GM12873 (cell line): ENCODE results near the gene FOXRED2.

Experiments used
- CTCF ChIP-seq: IDR thresholded peaks from 2 replicates; pipeline ENCODE4 v1.5.1; 2012; ENCODE audit warnings: low read depth, mild to moderate bottlenecking, moderate library complexity, low read length, control low read depth; ENCODE audit not compliant: insufficient read depth; ENCODE audit errors: missing control alignments

The FOXRED2 gene

GRCh38 chr22:36455571-36456463, 51.0 kb downstream of the FOXRED2 start:
- TF ChIP-seq CTCF = no peak

GRCh38 chr22:36454916-36455570, 51.8 kb downstream of the FOXRED2 start:
- no peak for TF ChIP-seq CTCF

GRCh38 chr22:36453855-36454378, 52.9 kb downstream of the FOXRED2 start:
- no peak for TF ChIP-seq CTCF

GRCh38 chr22:36452250-36452977, 54.4 kb downstream of the FOXRED2 start:
- TF ChIP-seq CTCF = peak; percentile 20

GRCh38 chr22:36449596-36450175, 57.2 kb downstream of the FOXRED2 start:
- no peak for TF ChIP-seq CTCF

GRCh38 chr22:36447632-36448031, 59.2 kb downstream of the FOXRED2 start:
- no peak for TF ChIP-seq CTCF
